NCI-H2171 treated with DMSO at 0.1 percent for 48 hours (cell line): ENCODE data around the gene DKC1.

Experiments used
- DNase-seq: peaks from one replicate; lab custom pipeline; 2025; lab: John Stamatoyannopoulos, UW

Gene DKC1

DNA sequence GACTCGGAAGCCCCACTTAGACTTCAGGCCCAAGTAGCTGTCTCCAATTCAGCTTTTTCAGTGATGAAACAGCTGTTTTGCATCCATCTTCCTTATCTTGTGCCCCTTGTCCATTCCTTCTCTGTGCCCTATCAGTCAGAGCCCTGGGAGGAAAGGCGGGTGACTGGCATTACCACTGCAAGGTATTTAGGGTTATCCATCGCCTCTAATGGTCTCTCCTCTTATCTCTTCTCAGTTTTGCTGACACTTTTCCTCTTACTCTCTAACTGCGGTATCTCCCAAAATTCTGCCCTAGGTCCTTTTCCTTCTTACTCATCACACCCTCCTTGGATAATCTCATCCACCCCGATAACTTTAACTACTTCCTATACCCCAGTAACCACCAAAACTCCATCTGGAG, 25.5 kb upstream of the DKC1 start:
- no peak for DNase-seq

- DNase-seq: no peak
Measured at GRCh38 chrX:154738011-154738738, 24.5 kb upstream of the DKC1 start.

- no peak for DNase-seq
Measured at GRCh38 chrX:154739952-154740465, 22.7 kb upstream of the DKC1 start.

DNA sequence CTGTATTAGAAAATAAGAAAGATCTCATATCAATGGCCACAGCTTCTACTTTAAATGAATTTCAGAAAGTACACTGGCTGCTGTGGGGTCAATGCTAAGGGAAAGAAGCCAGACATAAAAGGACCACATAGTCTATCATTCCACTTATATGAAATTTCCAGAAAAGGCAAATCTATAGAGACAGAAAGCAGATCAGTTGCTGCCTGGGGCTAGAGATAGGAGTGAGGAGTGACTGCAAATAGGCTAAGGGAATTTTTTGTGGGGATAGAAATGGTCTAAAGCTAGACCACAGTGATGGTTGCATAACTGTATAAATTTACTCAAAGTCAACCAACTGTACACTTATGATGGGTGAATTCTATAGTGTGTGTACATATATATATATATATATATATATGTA, 20.1 kb upstream of the DKC1 start:
- DNase-seq: no peak

DNA sequence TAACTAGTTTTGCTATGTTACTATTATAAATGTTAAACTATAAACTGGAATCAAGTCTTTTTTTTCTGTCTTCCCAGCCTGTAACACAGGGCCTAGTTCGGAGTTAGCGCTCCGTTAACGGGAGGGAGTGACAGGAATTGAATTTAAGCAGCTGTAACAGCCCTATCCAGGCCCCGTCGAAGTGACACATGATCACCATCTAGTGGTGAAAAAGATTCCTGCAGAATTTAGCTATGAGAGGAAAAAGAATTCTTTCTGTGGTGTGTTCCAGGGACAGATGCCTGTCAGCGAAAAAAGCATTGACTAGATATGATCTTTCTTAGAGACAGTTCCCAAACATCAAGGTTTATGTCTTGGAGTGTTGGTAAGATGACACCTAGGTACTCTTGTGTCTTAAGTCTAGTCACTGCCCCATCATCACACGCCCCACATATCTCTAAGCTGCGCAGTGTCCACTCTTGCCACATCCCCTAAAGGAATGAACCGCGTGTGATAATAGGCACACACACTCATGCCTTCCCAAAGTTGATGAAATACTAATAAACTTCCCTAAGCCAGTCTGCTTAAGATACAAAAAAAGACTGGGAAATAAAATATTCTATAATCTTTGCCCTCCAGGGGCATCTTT, 13.8 kb upstream of the DKC1 start:
- DNase-seq: peak; percentile 62

- DNase-seq: peak; percentile 31
Measured at GRCh38 chrX:154749856-154750255, 12.8 kb upstream of the DKC1 start.

- DNase-seq: peak; percentile 28
Measured at GRCh38 chrX:154750301-154751202, 12.1 kb upstream of the DKC1 start, which contains the start of gene GAB3. Gene GAB3, minus strand, starts transcription at chrX:154751077. Its CDS starts 52 bp downstream, at chrX:154751025.

- DNase-seq: peak; percentile 12
Measured at GRCh38 chrX:154751203-154751668, 11.4 kb upstream of the DKC1 start.

DNA sequence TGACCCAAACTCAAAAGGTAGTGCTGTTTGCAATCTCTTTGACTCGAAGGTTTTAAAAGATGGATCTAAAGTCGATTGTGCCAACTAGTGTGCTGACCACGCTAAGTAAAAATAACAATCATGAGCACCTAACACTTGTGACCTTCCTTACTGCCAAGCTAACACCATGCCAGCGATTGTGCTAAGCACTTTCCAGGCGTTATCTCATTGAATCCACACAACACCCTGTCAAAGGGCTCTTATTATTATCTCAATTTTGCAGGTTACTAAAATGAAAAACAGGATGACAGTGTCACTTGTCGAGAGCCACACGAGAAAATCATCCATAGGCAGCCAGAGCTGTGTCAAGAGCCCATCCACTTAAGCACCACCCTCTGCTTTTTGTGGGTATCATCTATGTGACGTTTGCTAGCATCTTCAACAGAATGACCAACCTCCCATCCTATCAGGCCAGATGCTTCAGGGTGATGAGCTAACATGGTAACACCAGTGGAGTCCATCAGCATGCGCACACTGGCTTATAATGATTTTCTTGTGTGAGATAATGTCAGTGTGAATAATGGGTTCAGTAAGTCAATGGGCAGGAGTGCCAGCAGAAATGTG, 10.9 kb upstream of the DKC1 start:
- peak; percentile 73 for DNase-seq

DNA sequence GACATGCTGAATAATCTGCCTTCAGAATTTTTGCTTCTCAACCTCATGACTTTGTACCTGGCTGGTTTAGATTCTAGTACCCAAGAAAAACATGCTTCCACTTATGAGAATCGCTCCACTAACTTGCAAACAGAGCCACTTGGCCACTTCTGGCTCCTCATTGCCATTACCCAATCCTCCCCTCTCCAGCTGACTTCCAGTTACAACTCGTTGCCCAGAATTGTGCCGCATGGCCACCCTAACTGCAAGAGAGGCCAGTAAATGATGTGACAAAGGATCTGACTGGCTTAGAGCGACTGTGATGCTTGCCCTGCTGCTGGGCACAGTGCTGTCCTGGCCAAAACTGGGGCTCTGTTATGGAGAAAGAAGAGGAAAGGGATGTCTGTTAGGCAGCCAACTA, 4.0 kb upstream of the DKC1 start:
- no peak for DNase-seq

DNA sequence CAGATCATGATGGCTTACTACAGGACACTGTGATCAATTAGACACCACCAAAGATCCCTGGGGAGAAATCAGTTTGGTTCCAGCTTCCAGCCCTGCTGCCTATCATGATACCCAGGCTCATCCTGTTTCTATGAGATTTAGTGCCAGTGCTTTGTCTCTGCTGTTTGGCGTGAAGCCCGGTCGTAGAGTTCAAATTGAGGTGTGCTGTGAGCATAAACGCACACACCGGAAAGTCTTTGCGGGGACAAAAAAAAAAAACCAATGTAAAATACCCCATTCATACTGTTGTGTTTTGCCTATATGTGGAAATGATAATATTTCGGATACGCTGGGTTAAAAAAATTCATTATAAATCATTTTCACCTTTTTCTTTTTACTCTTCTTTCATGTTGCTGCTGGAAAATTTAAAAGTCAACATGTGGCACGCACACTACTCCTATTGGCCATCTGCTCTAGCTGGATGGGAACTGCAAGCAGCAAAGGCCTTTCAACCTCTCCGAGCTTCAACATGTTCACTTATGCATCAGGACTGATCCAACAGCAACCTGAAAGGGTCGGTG, 607 bp upstream of the DKC1 start:
- DNase-seq: peak; percentile 67

GRCh38 chrX:154774622-154775021, 12.0 kb downstream of the DKC1 start:
- DNase-seq: no peak

- no peak for DNase-seq
Measured at GRCh38 chrX:154775419-154776349, 13.0 kb downstream of the DKC1 start.

DNA sequence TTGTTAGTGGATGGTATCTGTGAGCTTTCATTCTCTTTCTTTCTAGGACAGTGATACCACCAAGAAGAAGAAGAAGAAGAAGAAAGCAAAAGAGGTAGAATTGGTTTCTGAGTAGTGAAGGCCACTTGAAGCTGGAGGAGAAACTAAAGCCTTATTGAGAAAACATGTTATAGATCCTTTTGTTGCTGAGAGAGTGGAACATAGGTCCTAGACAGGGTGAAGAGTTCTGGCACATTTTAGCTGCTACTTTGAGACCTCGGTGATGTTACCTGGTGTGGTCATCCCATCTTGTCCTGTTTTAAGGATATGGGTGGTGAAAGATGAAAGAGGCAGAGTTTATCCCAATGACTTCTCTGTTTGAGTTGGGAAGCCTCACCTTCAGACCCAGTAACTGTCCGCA, 14.1 kb downstream of the DKC1 start:
- no peak for DNase-seq

DNA sequence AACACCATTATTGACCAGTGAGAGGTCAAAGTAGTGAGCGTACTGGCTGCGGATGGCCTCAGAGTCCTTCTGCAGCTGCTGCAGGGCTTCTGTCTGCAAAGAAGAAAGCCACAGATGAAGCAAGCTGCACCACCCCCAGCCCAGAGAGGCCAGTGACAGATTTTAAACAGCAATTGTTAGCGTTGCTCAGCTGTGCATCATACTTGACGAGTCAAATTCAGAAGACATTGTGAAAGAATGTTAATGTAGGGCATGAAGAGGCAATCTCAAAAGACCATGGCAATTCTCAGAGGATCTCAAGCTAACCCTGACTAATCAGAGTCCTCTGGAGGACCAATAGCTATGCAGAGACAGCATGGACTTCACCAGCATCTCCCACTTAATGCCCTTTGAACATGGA, 16.6 kb downstream of the DKC1 start:
- DNase-seq: no peak

DNA sequence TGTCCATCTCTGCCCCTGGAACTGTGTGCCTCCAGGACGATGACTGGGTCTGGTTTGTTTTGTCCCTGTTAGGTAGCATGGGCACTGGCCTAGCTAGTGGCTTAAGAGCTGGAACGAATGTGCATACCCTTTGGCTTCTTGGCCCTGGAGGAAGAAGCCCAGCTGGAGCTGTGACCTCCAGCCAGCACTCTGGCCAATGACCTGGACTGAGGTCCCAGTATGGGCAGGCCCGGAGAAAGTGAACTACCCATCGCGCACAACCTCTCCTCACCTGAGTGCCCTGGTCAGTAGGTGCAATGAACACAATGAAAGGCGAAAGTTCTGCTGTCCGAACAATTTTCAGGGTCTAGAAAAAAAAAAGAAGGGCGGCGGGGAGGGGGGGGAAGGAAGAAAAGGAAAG, 18.3 kb downstream of the DKC1 start:
- no peak for DNase-seq

GRCh38 chrX:154784149-154784995, 21.7 kb downstream of the DKC1 start:
- no peak for DNase-seq

DNA sequence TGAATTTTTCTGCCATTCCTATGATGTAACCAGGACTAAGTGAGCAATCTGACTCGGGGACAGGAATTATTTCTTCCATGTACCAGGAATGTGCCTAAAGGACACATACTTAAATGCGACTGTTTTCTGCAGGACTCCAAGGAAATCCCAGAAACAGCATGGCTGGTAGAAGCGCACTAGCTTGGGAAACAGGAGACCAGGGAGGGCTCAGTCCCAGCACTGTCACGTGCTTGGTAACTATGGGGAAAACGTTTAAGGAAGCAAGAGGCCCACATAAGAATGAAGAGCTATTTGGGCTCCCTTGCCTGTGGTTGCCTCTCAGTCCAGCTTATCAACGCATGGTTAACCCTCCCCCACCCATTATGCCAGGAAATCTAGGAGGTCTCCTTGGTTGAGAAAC, 23.1 kb downstream of the DKC1 start:
- DNase-seq: no peak

GRCh38 chrX:154791467-154791866, 28.8 kb downstream of the DKC1 start:
- DNase-seq: no peak

GRCh38 chrX:154791939-154792338, 29.3 kb downstream of the DKC1 start:
- DNase-seq: no peak
